Effector memory CD4-positive, alpha-beta T cell (primary cell): ENCODE results near the gene TMEM201.
"Not testable (repeated sequence)": the region's sequence is repeated elsewhere in the genome, so short reads cannot be mapped to it uniquely, and the experiment has no call there.

Experiments
- DNase-seq, 3 donors: peaks; one replicate each; pipeline ENCODE4 v3.0.0-alpha.2; 2020
- H3K27ac ChIP-seq: 2 replicates; pipeline ENCODE4 v1.7.0; 2013; ENCODE audit warnings: mild to moderate bottlenecking, low read length, moderate library complexity; ENCODE audit not compliant: insufficient read depth, poor library complexity, severe bottlenecking
- H3K27me3 ChIP-seq: replicated peaks from 2 replicates; pipeline ENCODE4 v1.7.0; 2013; ENCODE audit warnings: mild to moderate bottlenecking, low read length; ENCODE audit not compliant: insufficient read depth, control insufficient read depth, poor library complexity, severe bottlenecking
- H3K36me3 ChIP-seq: 2 replicates; pipeline ENCODE4 v1.7.0; 2013; ENCODE audit warnings: mild to moderate bottlenecking, low read length, moderate library complexity; ENCODE audit not compliant: control insufficient read depth, insufficient read depth
- H3K4me1 ChIP-seq: 2 replicates; pipeline ENCODE4 v1.7.0; 2013; ENCODE audit warnings: low read length, mild to moderate bottlenecking; ENCODE audit not compliant: control insufficient read depth, insufficient read depth, poor library complexity, severe bottlenecking
- H3K4me3 ChIP-seq: 2 replicates; pipeline ENCODE4 v1.7.0; 2013; ENCODE audit warnings: low read length, low read depth, mild to moderate bottlenecking; ENCODE audit not compliant: insufficient read depth, poor library complexity, severe bottlenecking
- H3K9me3 ChIP-seq: 2 replicates; pipeline ENCODE4 v1.7.0; 2013; ENCODE audit warnings: mild to moderate bottlenecking, low read length, moderate library complexity; ENCODE audit not compliant: control insufficient read depth

Gene TMEM201

GRCh38 chr1:9557624-9558023 is 31.1 kb upstream of the TMEM201 start:
- peaks cover 21% of the 10 kb centered on the region for H3K4me1 ChIP-seq
- no peak overlapping the region for H3K27ac ChIP-seq
- peaks cover 7% of the 10 kb centered on the region for H3K36me3 ChIP-seq
- no peak overlapping the region for H3K4me3 ChIP-seq
- no peak for DNase-seq
- no peaks in the 10 kb centered on the region for H3K27me3 ChIP-seq
- H3K9me3 ChIP-seq, result no peaks in the 10 kb centered on the region

- peaks cover 21% of the 10 kb centered on the region for H3K4me1 ChIP-seq
- DNase-seq, result no peak
- H3K27ac ChIP-seq, result no peak overlapping the region
- H3K9me3 ChIP-seq, result no peaks in the 10 kb centered on the region
- H3K36me3 ChIP-seq, result peaks cover 7% of the 10 kb centered on the region
- H3K27me3 ChIP-seq, result no peaks in the 10 kb centered on the region
- H3K4me3 ChIP-seq, result no peak overlapping the region
These were observed 30.3 kb upstream of the TMEM201 start for GRCh38 chr1:9558271-9558945.

DNA sequence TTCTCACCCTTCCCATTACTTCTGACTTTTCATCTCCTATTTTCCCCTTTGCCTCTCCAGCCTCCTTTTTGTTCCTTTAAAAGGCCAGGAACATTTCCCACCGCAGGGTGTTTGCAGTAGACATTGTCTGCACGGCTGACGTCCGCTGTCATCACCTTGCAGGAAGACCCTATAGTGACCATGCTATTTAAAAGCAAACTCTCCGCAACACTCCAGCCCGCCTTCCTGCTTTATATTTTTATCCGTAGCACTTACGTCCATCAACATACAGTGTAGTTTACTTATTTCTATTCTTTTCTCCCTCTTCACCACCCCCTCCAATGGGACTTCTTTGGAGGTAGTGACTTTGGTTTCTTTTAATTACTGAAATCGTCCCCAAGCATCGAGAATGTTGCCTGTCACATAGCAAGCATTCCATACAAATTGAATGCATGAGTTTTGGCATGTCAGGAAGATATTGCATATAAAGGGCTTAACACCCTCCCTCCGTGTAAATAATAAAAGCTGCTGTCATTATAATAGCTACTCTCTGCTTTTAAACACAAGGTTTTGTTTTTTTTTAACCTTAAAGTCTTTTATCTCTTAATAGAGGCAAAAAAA is 29.7 kb upstream of the TMEM201 start:
- peaks cover 21% of the 10 kb centered on the region for H3K4me1 ChIP-seq
- H3K27ac ChIP-seq, result no peak overlapping the region
- peaks cover 7% of the 10 kb centered on the region for H3K36me3 ChIP-seq

DNA sequence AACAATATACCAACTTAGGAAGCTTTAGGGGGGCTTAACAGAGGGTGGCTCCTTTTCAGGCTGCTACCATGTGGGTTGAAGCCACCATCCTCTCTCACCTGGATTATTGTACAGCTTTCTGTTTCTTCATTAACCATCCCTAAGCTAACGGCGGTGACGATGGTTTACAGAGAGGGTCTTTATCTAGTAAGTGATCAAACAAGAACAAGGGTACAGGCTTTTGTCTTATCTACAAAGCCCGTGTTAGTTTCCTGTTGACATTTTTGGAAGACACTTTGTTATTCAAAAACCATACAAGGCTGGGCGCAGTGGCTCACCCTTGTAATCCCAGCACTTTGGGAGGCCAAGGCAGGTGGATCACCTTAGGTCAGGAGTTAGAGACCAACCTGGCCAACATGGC is 29.0 kb upstream of the TMEM201 start:
- no peak overlapping the region for H3K4me3 ChIP-seq
- peaks cover 7% of the 10 kb centered on the region for H3K36me3 ChIP-seq
- DNase-seq, result no peak
- H3K27me3 ChIP-seq, result no peaks in the 10 kb centered on the region
- H3K27ac ChIP-seq, result no peak overlapping the region
- H3K9me3 ChIP-seq, result no peaks in the 10 kb centered on the region
- peaks cover 21% of the 10 kb centered on the region for H3K4me1 ChIP-seq

More for the DNA sequence above, 29.7 kb upstream of the TMEM201 start:
- Histone ChIP-seq H3K27me3 (no peaks in the 10 kb centered on the region), H3K9me3 (no peaks in the 10 kb centered on the region), H3K4me3 (no peak overlapping the region)
- DNase-seq, result no peak

- H3K9me3 ChIP-seq, DNase-seq, H3K27me3 ChIP-seq, H3K36me3 ChIP-seq, H3K4me3 ChIP-seq, H3K27ac ChIP-seq: not testable (repeated sequence)
- H3K4me1 ChIP-seq, result peaks cover 21% of the 10 kb centered on the region
These were observed 28.6 kb upstream of the TMEM201 start for GRCh38 chr1:9560090-9560489.

- Histone ChIP-seq H3K4me3 (no peak overlapping the region), H3K36me3 (no peaks in the 10 kb centered on the region), H3K9me3 (no peaks in the 10 kb centered on the region), H3K27me3 (no peaks in the 10 kb centered on the region), H3K4me1 (peaks cover 21% of the 10 kb centered on the region), H3K27ac (no peak overlapping the region)
- no peak for DNase-seq
These were observed 27.3 kb upstream of the TMEM201 start for GRCh38 chr1:9561429-9561828.

DNA sequence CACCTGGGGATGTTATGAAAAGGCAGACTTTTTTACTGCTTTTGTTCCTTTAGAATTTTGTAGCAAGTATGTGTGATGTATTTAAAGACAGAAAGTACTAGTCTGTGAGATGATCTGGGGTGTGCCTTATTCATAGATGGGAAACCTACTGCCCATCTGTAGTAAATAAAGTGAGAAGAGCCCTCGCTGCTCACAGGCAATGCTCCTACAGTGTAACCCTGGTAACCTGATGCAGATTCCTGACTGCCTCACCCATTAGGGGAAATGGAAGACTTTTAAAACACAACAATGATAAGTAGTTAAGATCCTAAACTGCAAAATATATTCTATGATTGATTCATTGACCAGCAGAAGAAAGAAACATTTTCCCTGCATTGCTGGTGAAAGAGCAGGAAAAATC is 19.4 kb upstream of the TMEM201 start:
- no peak overlapping the region for H3K4me3 ChIP-seq
- H3K4me1 ChIP-seq, result no peaks in the 10 kb centered on the region
- no peak overlapping the region for H3K27ac ChIP-seq
- no peaks in the 10 kb centered on the region for H3K9me3 ChIP-seq
- no peaks in the 10 kb centered on the region for H3K27me3 ChIP-seq
- DNase-seq, result no peak
- no peaks in the 10 kb centered on the region for H3K36me3 ChIP-seq

- not testable (repeated sequence) for H3K4me1 ChIP-seq, DNase-seq, H3K27me3 ChIP-seq, H3K4me3 ChIP-seq, H3K36me3 ChIP-seq, H3K9me3 ChIP-seq, H3K27ac ChIP-seq
These were observed 17.7 kb upstream of the TMEM201 start for GRCh38 chr1:9570886-9571529.

DNA sequence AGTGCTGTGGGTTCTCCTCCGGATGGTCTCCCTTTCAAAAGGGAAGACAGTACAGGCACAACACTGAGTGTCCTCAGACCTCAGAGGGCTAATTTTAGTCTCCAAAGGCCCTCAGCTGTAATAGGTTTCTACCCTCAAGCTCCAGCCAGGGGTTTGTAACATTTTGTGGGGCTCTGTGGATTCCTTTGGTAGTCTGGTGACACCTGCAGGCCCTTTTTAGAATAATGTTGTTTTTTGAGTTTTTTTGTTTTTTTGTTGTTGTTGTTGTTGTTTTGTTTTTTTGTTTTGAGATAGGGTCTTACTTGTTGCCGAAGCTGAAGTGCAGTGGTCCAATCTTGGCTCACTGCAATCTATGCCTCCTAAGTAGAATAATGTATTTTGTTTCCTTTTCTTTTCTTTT is 15.0 kb upstream of the TMEM201 start:
- H3K36me3 ChIP-seq, result no peaks in the 10 kb centered on the region
- H3K4me1 ChIP-seq, result no peaks in the 10 kb centered on the region
- no peak for DNase-seq
- no peak overlapping the region for H3K27ac ChIP-seq
- no peaks in the 10 kb centered on the region for H3K9me3 ChIP-seq
- H3K4me3 ChIP-seq, result no peak overlapping the region
- H3K27me3 ChIP-seq, result no peaks in the 10 kb centered on the region

- H3K9me3 ChIP-seq, result no peaks in the 10 kb centered on the region
- H3K27me3 ChIP-seq, result no peaks in the 10 kb centered on the region
- H3K36me3 ChIP-seq, result no peaks in the 10 kb centered on the region
- no peak overlapping the region for H3K27ac ChIP-seq
- H3K4me1 ChIP-seq, result no peaks in the 10 kb centered on the region
- H3K4me3 ChIP-seq, result no peak overlapping the region
- no peak for DNase-seq
These were observed 13.2 kb upstream of the TMEM201 start for GRCh38 chr1:9575486-9575885.
